IMR-90 (cell line): ENCODE data around the gene PITX2. TPM values are rescaled to one million over a fixed set of nuclear protein-coding genes. Genes with fewer than 3 reads are reported as not detected.

ENCODE experiments used
- ATAC-seq: fragments of 200-7000 bp; cut with Tn5 transposase; 2 replicates; pipeline ENCODE4 v1.9.1; 2020; ENCODE audit warnings: low read depth, mild to moderate bottlenecking, moderate library complexity
- BruUV-seq: library from RNA; stranded (reverse); fragments of 400-500 nt; replicated peaks from 2 replicates; lab custom pipeline; 2021; lab: Mats Ljungman, UMichigan
- CTCF ChIA-PET: fragments of 300-600 bp; formaldehyde crosslinking; extraction: SDS; loops from one replicate; lab custom pipeline; 2021; ENCODE audit warnings: antibody characterized with exemption; lab: Yijun Ruan, JAX
- POLR2A ChIA-PET: fragments of 300-600 bp; sonication (Branson Sonifier 250); formaldehyde crosslinking; loops from one replicate; lab custom pipeline; 2022; ENCODE audit warnings: antibody characterized with exemption; ENCODE audit not compliant: unreplicated experiment; lab: Charles Lee
- DNase-seq: peaks from one replicate; pipeline ENCODE4 v3.0.0; 2013
- H2AFZ ChIP-seq: replicated peaks from 2 replicates; pipeline ENCODE3; 2013; ENCODE audit warnings: low read length, mild to moderate bottlenecking; ENCODE audit not compliant: poor library complexity
- H2AK5ac ChIP-seq: 2 replicates; pipeline ENCODE4 v1.6.1; 2013; ENCODE audit warnings: low read depth, low read length, inconsistent platforms
- H2AK9ac ChIP-seq: replicated peaks from 2 replicates; pipeline ENCODE3; 2013; ENCODE audit warnings: mild to moderate bottlenecking, low read depth, low read length, moderate library complexity; ENCODE audit not compliant: poor library complexity
- H2BK120ac ChIP-seq: 2 replicates; pipeline ENCODE4 v1.6.1; 2013; ENCODE audit warnings: low read depth, low read length, inconsistent platforms
- H2BK15ac ChIP-seq: 3 replicates; pipeline ENCODE4 v1.6.1; 2013; ENCODE audit warnings: low read depth, low read length, inconsistent platforms
- H2BK20ac ChIP-seq: 2 replicates; pipeline ENCODE4 v1.6.1; 2013; ENCODE audit warnings: low read depth, mild to moderate bottlenecking, inconsistent platforms, low read length, moderate library complexity
- H2BK5ac ChIP-seq: 2 replicates; pipeline ENCODE4 v1.6.1; 2013; ENCODE audit warnings: mild to moderate bottlenecking, low read depth, low read length, inconsistent platforms; ENCODE audit not compliant: poor library complexity, severe bottlenecking
- H3K14ac ChIP-seq: replicated peaks from 2 replicates; pipeline ENCODE4 v1.6.1; 2013; ENCODE audit warnings: low read depth, low read length, inconsistent platforms
- H3K18ac ChIP-seq: 2 replicates; pipeline ENCODE4 v1.6.1; 2013; ENCODE audit warnings: low read depth, low read length, control low read depth
- H3K23ac ChIP-seq: 2 replicates; pipeline ENCODE4 v1.6.1; 2013; ENCODE audit warnings: low read depth, low read length, inconsistent platforms
- H3K27ac ChIP-seq: 2 replicates; pipeline ENCODE4 v1.5.1; 2013; ENCODE audit warnings: mild to moderate bottlenecking, control low read depth, low read length; ENCODE audit not compliant: insufficient read depth
- H3K27me3 ChIP-seq: 2 replicates; pipeline ENCODE4 v1.6.1; 2013; ENCODE audit warnings: low read length; ENCODE audit not compliant: control insufficient read depth, insufficient read depth
- H3K36me3 ChIP-seq: 2 replicates; pipeline ENCODE4 v1.6.1; 2013; ENCODE audit warnings: low read length, mixed read lengths; ENCODE audit not compliant: control insufficient read depth, insufficient read depth
- H3K4ac ChIP-seq: 2 replicates; pipeline ENCODE4 v1.6.1; 2013; ENCODE audit warnings: low read depth, low read length, inconsistent platforms
- H3K4me1 ChIP-seq: 2 replicates; pipeline ENCODE4 v1.6.1; 2013; ENCODE audit warnings: low read length, mixed read lengths; ENCODE audit not compliant: control insufficient read depth, insufficient read depth
- H3K4me2 ChIP-seq: 2 replicates; pipeline ENCODE4 v1.6.1; 2013; ENCODE audit warnings: low read depth, mild to moderate bottlenecking, control low read depth, low read length, moderate library complexity
- H3K4me3 ChIP-seq: 2 replicates; pipeline ENCODE4 v1.5.1; 2013; ENCODE audit warnings: low read depth, mild to moderate bottlenecking, control low read depth, low read length, moderate library complexity; ENCODE audit not compliant: insufficient read depth
- H3K56ac ChIP-seq: 2 replicates; pipeline ENCODE4 v1.6.1; 2013; ENCODE audit warnings: low read length, inconsistent platforms; ENCODE audit not compliant: insufficient read depth; ENCODE audit errors: extremely low read depth
- H3K79me1 ChIP-seq, 2 experiments: 2 replicates each; pipeline ENCODE4 v1.6.1; 2013; ENCODE audit warnings: low read length in 2 of 2, inconsistent platforms in 1 of 2, low read depth in 1 of 2
- H3K9ac ChIP-seq: 2 replicates; pipeline ENCODE4 v1.6.1; 2013; ENCODE audit warnings: low read depth, low read length, control low read depth
- H3K9me1 ChIP-seq: 2 replicates; pipeline ENCODE4 v1.6.1; 2013; ENCODE audit warnings: low read length, inconsistent platforms; ENCODE audit not compliant: insufficient read depth
- H3K9me3 ChIP-seq: 2 replicates; pipeline ENCODE4 v1.6.1; 2013; ENCODE audit warnings: low read length; ENCODE audit not compliant: control insufficient read depth, insufficient read depth
- H4K20me1 ChIP-seq: 2 replicates; pipeline ENCODE4 v1.6.1; 2013; ENCODE audit warnings: low read length, inconsistent platforms; ENCODE audit not compliant: insufficient read depth
- H4K5ac ChIP-seq: 2 replicates; pipeline ENCODE4 v1.6.1; 2013; ENCODE audit warnings: mild to moderate bottlenecking, low read depth, low read length, control low read depth
- H4K8ac ChIP-seq, 2 experiments: 2 replicates each; pipeline ENCODE4 v1.6.1; 2013; ENCODE audit warnings: low read depth in 2 of 2, low read length in 2 of 2, control low read depth in 1 of 2, inconsistent platforms in 1 of 2
- H4K91ac ChIP-seq: 2 replicates; pipeline ENCODE4 v1.6.1; 2013; ENCODE audit warnings: low read depth, low read length, inconsistent platforms; ENCODE audit not compliant: insufficient read depth
- BHLHE40 ChIP-seq: fragments of 150-350 bp; IDR thresholded peaks from 2 replicates; pipeline ENCODE4 v1.6.1; 2016; ENCODE audit warnings: mild to moderate bottlenecking, low read depth, low read length
- CEBPB ChIP-seq: IDR thresholded peaks from 2 replicates; pipeline ENCODE4 v1.6.1; 2012; ENCODE audit warnings: low read depth, low read length, improper control_type of control experiment
- CHD1 ChIP-seq: IDR thresholded peaks from 2 replicates; pipeline ENCODE4 v1.6.1; 2012; ENCODE audit warnings: low read depth, low read length, improper control_type of control experiment
- ELK1 ChIP-seq: fragments of 150-350 bp; IDR thresholded peaks from 2 replicates; pipeline ENCODE4 v1.6.1; 2016; ENCODE audit warnings: low read depth, mild to moderate bottlenecking, low read length, moderate library complexity, borderline replicate concordance
- FOS ChIP-seq: fragments of 150-350 bp; IDR thresholded peaks from 2 replicates; pipeline ENCODE4 v1.6.1; 2016; ENCODE audit warnings: low read depth, low read length
- MAFK ChIP-seq: IDR thresholded peaks from 2 replicates; pipeline ENCODE4 v1.6.1; 2012; ENCODE audit warnings: low read depth, low read length, improper control_type of control experiment
- MAZ ChIP-seq: IDR thresholded peaks from 2 replicates; pipeline ENCODE4 v1.6.1; 2012; ENCODE audit warnings: low read depth, mild to moderate bottlenecking, low read length, improper control_type of control experiment, moderate library complexity, borderline replicate concordance
- NFE2L2 ChIP-seq: fragments of 150-350 bp; IDR thresholded peaks from 2 replicates; pipeline ENCODE4 v1.6.1; 2016; ENCODE audit warnings: low read depth, mild to moderate bottlenecking, low read length
- POLR2A ChIP-seq: IDR thresholded peaks from 2 replicates; pipeline ENCODE4 v1.6.1; 2012; ENCODE audit warnings: mild to moderate bottlenecking, low read depth, low read length
- RAD21 ChIP-seq: IDR thresholded peaks from 2 replicates; pipeline ENCODE4 v1.6.1; 2012; ENCODE audit warnings: low read length, improper control_type of control experiment
- RCOR1 ChIP-seq: IDR thresholded peaks from 2 replicates; pipeline ENCODE4 v1.6.1; 2012; ENCODE audit warnings: mild to moderate bottlenecking, low read length, improper control_type of control experiment; ENCODE audit not compliant: insufficient replicate concordance
- RFX5 ChIP-seq: IDR thresholded peaks from 2 replicates; pipeline ENCODE4 v1.8.0; 2012; ENCODE audit warnings: low read depth, mild to moderate bottlenecking, low read length, moderate library complexity
- SMC3 ChIP-seq: fragments of 150-350 bp; IDR thresholded peaks from 2 replicates; pipeline ENCODE4 v1.6.1; 2016; ENCODE audit warnings: low read depth, mild to moderate bottlenecking, antibody characterized with exemption, low read length, moderate library complexity
- USF2 ChIP-seq: fragments of 150-350 bp; IDR thresholded peaks from 2 replicates; pipeline ENCODE4 v1.6.1; 2017; ENCODE audit warnings: mild to moderate bottlenecking, antibody characterized with exemption, low read length, low read depth
- WGBS, 2 experiments: methylation state at CpG; one replicate each; pipeline versions ENCODE4 v1.1.5 to v1.1.7; 2013; ENCODE audit warnings: missing lambda C conversion rate in 2 of 2; ENCODE audit not compliant: insufficient read length in 1 of 2; ENCODE audit errors: extremely low coverage in 2 of 2; 5-methylcytosine and 5-hydroxymethylcytosine counted together
- dilution Hi-C: fragments of 300-500 bp; cut with HindIII; formaldehyde crosslinking; loops from one replicate; pipeline ENCODE4 v1.14.3; 2018; ENCODE audit warnings: low sequenced_read_pairs; ENCODE audit not compliant: unreplicated experiment
- in situ Hi-C: fragments of 300-500 bp; cut with MboI; formaldehyde crosslinking; loops from 3 replicates; pipeline ENCODE4 v1.14.3; 2019; ENCODE audit warnings: low sequenced_read_pairs, inconsistent platforms, mixed read lengths
- intact Hi-C: fragments of 100-400 bp; cut with micrococcal nuclease; formaldehyde crosslinking; loops from 2 replicates; pipeline ENCODE4 v1.10.0; 2022
- polyA plus RNA-seq, 3 experiments: library from polyadenylated mRNA; depleted of rRNA; stranded (reverse); fragments of >200 nt; gene quantifications; 2 replicates each; pipeline ENCODE4 v1.2.3, GENCODE V29; 2012; ENCODE audit warnings: low replicate concordance in 1 of 3
- total RNA-seq: library from RNA; depleted of rRNA; stranded (reverse); fragments of >200 nt; gene quantifications from 2 replicates; pipeline ENCODE4 v1.2.3, GENCODE V29; 2012
- TF ChIP-seq, protein P1 (sequence below): conservative IDR thresholded peaks from 2 replicates; pipeline ENCODE4 v1.5.1; 2012; ENCODE audit warnings: mild to moderate bottlenecking, low read depth, low read length, improper control_type of control experiment

PITX2 gene
- total and polyA plus RNA-seq, 2 of the 4 experiments (the other 2 are of a cell fraction): 3.0 to 6.3 TPM

GRCh38 chr4:110621839-110622751 is 782 bp downstream of the PITX2 start:
- dilution Hi-C loops (no loop called here), intact Hi-C loops (no loop called here), in situ Hi-C loops (no loop called here)
- TF ChIP-seq SMC3 (no peak), RFX5 (no peak), CEBPB (no peak), ELK1 (no peak), BHLHE40 (no peak), NFE2L2 (no peak), POLR2A (no peak), RAD21 (no peak), FOS (no peak), RCOR1 (no peak), MAFK (no peak), USF2 (no peak), MAZ (no peak), CHD1 (no peak)
- TF ChIP-seq, protein P1, sequence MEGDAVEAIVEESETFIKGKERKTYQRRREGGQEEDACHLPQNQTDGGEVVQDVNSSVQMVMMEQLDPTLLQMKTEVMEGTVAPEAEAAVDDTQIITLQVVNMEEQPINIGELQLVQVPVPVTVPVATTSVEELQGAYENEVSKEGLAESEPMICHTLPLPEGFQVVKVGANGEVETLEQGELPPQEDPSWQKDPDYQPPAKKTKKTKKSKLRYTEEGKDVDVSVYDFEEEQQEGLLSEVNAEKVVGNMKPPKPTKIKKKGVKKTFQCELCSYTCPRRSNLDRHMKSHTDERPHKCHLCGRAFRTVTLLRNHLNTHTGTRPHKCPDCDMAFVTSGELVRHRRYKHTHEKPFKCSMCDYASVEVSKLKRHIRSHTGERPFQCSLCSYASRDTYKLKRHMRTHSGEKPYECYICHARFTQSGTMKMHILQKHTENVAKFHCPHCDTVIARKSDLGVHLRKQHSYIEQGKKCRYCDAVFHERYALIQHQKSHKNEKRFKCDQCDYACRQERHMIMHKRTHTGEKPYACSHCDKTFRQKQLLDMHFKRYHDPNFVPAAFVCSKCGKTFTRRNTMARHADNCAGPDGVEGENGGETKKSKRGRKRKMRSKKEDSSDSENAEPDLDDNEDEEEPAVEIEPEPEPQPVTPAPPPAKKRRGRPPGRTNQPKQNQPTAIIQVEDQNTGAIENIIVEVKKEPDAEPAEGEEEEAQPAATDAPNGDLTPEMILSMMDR: no peak
- Histone ChIP-seq H2BK20ac (no peak overlapping the region), H4K91ac (no peak overlapping the region), H3K4me2 (peak overlapping the region; percentile 41), H4K20me1 (no peaks in the 10 kb centered on the region), H2AK5ac (no peak overlapping the region), H3K4me3 (peak overlapping the region; percentile 47), H3K56ac (no peak overlapping the region), H3K18ac (no peak overlapping the region), H4K5ac (no peak overlapping the region), H2BK120ac (no peak overlapping the region), H3K9me1 (no peaks in the 10 kb centered on the region), H3K36me3 (no peaks in the 10 kb centered on the region), H4K8ac (no peak overlapping the region), H3K79me1 (no peaks in the 10 kb centered on the region), H3K14ac (no peak overlapping the region), H3K9me3 (peaks cover 16% of the 10 kb centered on the region; the same call in 1 of the 2 replicates), H2BK15ac (no peak overlapping the region), H3K27me3 (peaks cover 74% of the 10 kb centered on the region), H3K9ac (0 out of 2 replicates have a peak overlapping the region, but pooled peaks have one; percentile 6), H2BK5ac (no peak overlapping the region), H3K4me1 (no peaks in the 10 kb centered on the region), H2AK9ac (peak overlapping the region; percentile 24), H3K27ac (no peak overlapping the region), H3K23ac (no peak overlapping the region), H3K4ac (no peak overlapping the region), H2AFZ (peak overlapping the region; percentile 94)
- 2% methylated on average over 30 of the region's 73 CpGs; no CpG with 5 or more reads in 1 of the 2 experiments for WGBS, 2 experiments
- ChIA-PET POLR2A (no interaction called here), CTCF (no interaction called here)
- no peak for DNase-seq
- BruUV-seq: no TSS peak
- peak; percentile 21 for ATAC-seq
